Measurements from ENCODE around the gene SLC5A11.

SLC5A11 gene

GRCh38 chr16:24957887-24958286 lies 112.1 kb downstream of the SLC5A11 start:
- no CpG with 5 or more reads among the region's 6 CpGs for WGBS (ENCODE audit: insufficient coverage, insufficient read length)
- no peaks in the 10 kb centered on the region for H3K9me3 ChIP-seq (ENCODE audit: control insufficient read depth, insufficient read depth, low read length)
- H3K27me3 ChIP-seq (ENCODE audit: control insufficient read depth, insufficient read depth, low read length): no peaks in the 10 kb centered on the region
- H3K4me1 ChIP-seq (ENCODE audit: control insufficient read depth, insufficient read depth, low read length): no peaks in the 10 kb centered on the region
- DNase-seq (ENCODE audit: low read depth, low spot score): no peak
- H3K27ac ChIP-seq (ENCODE audit: low read length): no peak overlapping the region
- peaks cover 21% of the 10 kb centered on the region; the same call in 1 of the 2 replicates for H3K36me3 ChIP-seq (ENCODE audit: control insufficient read depth, insufficient read depth, low read length)
- no peak overlapping the region for H3K4me3 ChIP-seq (ENCODE audit: low read length)
